ENCODE results near the gene HCN3.
A peak's percentile ranks its signal among the peaks of the same experiment; 100 is the strongest.

Gene HCN3

DNA sequence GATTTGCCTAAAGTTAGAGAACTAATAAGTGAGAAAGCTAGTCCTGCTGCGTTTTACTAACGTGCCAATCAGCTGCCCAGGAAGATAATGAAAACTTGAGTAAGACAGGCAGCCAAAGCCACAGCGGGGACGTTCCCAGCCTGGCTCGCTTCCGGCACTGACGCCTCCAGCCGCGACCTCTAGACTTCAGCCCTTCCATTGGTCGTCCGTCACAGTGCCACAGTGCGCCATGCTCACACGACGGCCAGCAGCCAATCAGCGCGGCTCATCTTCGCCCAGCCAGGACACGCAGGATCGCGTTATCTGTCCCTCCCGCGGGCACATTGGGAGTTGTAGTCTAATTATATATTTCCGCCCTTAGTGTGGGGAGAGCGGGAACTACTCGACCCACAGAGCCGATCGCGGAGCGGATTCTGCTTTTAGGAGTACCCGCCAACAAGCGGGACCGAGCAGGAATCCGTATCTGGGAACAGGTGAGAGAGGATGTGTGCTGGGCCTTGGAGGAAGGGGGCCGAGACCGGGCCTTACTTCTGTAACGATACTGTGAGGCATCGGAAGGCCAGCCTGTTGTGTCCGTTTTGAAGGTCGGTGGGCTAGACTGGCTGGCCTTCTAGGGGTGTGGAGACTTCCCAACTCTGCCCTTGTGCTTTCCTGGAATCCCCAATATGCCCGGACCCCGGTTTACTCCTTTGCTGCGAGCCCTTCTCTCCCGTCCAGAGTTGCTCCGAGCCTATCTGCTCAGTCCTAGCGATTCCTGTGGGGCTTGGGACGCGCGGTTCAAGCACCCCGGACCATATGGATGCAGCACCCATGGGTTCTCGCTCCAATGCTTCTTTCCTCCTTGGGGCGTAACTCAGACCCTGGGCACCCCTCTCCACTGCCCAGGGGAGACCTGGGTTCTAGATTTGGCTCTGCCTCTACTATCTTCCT is 31.5 kb downstream of the HCN3 start, which contains the start of gene FDPS (continued):
- TF ChIP-seq ZBTB17 (tag by site-specific recombination; IDR thresholded peaks at IDR 0.05) (peak; percentile 100), TRIM28 (IDR thresholded peaks at IDR 0.05; ENCODE audit: borderline replicate concordance, low read length) (peak; percentile 69; the same call in 1 of the 2 replicates), ZNF510 (tag by site-specific recombination; IDR thresholded peaks at IDR 0.05; ENCODE audit: insufficient replicate concordance) (no peak), SCRT2 (tag by site-specific recombination; IDR thresholded peaks at IDR 0.05) (peak; percentile 72), ZIC2 (tag by site-specific recombination; IDR thresholded peaks at IDR 0.05) (peak; percentile 79), ZFHX2 (tag by site-specific recombination; conservative IDR thresholded peaks at IDR 0.05) (peak; percentile 75), YY1 (tag by site-specific recombination; IDR thresholded peaks at IDR 0.05) (0 out of 2 replicates have a peak, but pooled peaks have one; percentile 39), SP2 (tag by site-specific recombination; IDR thresholded peaks at IDR 0.05) (peak; percentile 99), OSR2 (tag by site-specific recombination; IDR thresholded peaks at IDR 0.05) (no peak), BCL11B (tag by site-specific recombination; IDR thresholded peaks at IDR 0.05; ENCODE audit: low read depth) (peak; percentile 49; the same call in 1 of the 2 replicates), ZNF626 (tag by site-specific recombination; IDR thresholded peaks at IDR 0.05) (no peak), ZNF624 (tag by site-specific recombination; IDR thresholded peaks at IDR 0.05) (no peak), ZNF423 (tag by site-specific recombination; IDR thresholded peaks at IDR 0.05) (peak; percentile 60; the same call in 1 of the 2 replicates), ZNF174 (tag by site-specific recombination; IDR thresholded peaks at IDR 0.05) (no peak), ZNF48 (tag by site-specific recombination; IDR thresholded peaks at IDR 0.05) (no peak), ZNF10 (tag by site-specific recombination; IDR thresholded peaks at IDR 0.05) (no peak)
- TF ChIP-seq, protein P1, sequence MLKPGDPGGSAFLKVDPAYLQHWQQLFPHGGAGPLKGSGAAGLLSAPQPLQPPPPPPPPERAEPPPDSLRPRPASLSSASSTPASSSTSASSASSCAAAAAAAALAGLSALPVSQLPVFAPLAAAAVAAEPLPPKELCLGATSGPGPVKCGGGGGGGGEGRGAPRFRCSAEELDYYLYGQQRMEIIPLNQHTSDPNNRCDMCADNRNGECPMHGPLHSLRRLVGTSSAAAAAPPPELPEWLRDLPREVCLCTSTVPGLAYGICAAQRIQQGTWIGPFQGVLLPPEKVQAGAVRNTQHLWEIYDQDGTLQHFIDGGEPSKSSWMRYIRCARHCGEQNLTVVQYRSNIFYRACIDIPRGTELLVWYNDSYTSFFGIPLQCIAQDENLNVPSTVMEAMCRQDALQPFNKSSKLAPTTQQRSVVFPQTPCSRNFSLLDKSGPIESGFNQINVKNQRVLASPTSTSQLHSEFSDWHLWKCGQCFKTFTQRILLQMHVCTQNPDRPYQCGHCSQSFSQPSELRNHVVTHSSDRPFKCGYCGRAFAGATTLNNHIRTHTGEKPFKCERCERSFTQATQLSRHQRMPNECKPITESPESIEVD (tag by site-specific recombination; IDR thresholded peaks at IDR 0.05) = no peak; the same call in 1 of the 2 replicates
- TF ChIP-seq, protein P2, sequence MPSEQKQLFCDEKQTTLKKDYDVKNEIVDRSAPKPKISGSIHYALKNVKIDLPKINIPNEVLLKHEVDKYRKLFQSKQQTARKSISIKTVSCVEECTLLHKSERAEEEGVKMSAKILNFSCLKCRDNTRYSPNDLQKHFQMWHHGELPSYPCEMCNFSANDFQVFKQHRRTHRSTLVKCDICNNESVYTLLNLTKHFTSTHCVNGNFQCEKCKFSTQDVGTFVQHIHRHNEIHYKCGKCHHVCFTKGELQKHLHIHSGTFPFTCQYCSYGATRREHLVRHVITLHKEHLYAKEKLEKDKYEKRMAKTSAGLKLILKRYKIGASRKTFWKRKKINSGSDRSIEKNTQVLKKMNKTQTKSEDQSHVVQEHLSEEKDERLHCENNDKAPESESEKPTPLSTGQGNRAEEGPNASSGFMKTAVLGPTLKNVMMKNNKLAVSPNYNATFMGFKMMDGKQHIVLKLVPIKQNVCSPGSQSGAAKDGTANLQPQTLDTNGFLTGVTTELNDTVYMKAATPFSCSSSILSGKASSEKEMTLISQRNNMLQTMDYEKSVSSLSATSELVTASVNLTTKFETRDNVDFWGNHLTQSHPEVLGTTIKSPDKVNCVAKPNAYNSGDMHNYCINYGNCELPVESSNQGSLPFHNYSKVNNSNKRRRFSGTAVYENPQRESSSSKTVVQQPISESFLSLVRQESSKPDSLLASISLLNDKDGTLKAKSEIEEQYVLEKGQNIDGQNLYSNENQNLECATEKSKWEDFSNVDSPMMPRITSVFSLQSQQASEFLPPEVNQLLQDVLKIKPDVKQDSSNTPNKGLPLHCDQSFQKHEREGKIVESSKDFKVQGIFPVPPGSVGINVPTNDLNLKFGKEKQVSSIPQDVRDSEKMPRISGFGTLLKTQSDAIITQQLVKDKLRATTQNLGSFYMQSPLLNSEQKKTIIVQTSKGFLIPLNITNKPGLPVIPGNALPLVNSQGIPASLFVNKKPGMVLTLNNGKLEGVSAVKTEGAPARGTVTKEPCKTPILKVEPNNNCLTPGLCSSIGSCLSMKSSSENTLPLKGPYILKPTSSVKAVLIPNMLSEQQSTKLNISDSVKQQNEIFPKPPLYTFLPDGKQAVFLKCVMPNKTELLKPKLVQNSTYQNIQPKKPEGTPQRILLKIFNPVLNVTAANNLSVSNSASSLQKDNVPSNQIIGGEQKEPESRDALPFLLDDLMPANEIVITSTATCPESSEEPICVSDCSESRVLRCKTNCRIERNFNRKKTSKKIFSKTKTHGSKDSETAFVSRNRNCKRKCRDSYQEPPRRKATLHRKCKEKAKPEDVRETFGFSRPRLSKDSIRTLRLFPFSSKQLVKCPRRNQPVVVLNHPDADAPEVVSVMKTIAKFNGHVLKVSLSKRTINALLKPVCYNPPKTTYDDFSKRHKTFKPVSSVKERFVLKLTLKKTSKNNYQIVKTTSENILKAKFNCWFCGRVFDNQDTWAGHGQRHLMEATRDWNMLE (tag by site-specific recombination; conservative IDR thresholded peaks at IDR 0.05; ENCODE audit: low read depth) = peak; percentile 40; the same call in 1 of the 2 replicates
- TF ChIP-seq, protein P3, sequence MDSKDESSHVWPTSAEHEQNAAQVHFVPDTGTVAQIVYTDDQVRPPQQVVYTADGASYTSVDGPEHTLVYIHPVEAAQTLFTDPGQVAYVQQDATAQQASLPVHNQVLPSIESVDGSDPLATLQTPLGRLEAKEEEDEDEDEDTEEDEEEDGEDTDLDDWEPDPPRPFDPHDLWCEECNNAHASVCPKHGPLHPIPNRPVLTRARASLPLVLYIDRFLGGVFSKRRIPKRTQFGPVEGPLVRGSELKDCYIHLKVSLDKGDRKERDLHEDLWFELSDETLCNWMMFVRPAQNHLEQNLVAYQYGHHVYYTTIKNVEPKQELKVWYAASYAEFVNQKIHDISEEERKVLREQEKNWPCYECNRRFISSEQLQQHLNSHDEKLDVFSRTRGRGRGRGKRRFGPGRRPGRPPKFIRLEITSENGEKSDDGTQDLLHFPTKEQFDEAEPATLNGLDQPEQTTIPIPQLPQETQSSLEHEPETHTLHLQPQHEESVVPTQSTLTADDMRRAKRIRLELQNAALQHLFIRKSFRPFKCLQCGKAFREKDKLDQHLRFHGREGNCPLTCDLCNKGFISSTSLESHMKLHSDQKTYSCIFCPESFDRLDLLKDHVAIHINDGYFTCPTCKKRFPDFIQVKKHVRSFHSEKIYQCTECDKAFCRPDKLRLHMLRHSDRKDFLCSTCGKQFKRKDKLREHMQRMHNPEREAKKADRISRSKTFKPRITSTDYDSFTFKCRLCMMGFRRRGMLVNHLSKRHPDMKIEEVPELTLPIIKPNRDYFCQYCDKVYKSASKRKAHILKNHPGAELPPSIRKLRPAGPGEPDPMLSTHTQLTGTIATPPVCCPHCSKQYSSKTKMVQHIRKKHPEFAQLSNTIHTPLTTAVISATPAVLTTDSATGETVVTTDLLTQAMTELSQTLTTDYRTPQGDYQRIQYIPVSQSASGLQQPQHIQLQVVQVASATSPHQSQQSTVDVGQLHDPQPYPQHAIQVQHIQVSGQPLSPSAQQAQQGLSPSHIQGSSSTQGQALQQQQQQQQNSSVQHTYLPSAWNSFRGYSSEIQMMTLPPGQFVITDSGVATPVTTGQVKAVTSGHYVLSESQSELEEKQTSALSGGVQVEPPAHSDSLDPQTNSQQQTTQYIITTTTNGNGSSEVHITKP (tag by site-specific recombination; IDR thresholded peaks at IDR 0.05) = no peak
- TF ChIP-seq, protein P4, sequence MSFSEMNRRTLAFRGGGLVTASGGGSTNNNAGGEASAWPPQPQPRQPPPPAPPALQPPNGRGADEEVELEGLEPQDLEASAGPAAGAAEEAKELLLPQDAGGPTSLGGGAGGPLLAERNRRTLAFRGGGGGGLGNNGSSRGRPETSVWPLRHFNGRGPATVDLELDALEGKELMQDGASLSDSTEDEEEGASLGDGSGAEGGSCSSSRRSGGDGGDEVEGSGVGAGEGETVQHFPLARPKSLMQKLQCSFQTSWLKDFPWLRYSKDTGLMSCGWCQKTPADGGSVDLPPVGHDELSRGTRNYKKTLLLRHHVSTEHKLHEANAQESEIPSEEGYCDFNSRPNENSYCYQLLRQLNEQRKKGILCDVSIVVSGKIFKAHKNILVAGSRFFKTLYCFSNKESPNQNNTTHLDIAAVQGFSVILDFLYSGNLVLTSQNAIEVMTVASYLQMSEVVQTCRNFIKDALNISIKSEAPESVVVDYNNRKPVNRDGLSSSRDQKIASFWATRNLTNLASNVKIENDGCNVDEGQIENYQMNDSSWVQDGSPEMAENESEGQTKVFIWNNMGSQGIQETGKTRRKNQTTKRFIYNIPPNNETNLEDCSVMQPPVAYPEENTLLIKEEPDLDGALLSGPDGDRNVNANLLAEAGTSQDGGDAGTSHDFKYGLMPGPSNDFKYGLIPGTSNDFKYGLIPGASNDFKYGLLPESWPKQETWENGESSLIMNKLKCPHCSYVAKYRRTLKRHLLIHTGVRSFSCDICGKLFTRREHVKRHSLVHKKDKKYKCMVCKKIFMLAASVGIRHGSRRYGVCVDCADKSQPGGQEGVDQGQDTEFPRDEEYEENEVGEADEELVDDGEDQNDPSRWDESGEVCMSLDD (tag by site-specific recombination; IDR thresholded peaks at IDR 0.05) = 0 out of 2 replicates have a peak, but pooled peaks have one; percentile 57
- TF ChIP-seq, protein P5, sequence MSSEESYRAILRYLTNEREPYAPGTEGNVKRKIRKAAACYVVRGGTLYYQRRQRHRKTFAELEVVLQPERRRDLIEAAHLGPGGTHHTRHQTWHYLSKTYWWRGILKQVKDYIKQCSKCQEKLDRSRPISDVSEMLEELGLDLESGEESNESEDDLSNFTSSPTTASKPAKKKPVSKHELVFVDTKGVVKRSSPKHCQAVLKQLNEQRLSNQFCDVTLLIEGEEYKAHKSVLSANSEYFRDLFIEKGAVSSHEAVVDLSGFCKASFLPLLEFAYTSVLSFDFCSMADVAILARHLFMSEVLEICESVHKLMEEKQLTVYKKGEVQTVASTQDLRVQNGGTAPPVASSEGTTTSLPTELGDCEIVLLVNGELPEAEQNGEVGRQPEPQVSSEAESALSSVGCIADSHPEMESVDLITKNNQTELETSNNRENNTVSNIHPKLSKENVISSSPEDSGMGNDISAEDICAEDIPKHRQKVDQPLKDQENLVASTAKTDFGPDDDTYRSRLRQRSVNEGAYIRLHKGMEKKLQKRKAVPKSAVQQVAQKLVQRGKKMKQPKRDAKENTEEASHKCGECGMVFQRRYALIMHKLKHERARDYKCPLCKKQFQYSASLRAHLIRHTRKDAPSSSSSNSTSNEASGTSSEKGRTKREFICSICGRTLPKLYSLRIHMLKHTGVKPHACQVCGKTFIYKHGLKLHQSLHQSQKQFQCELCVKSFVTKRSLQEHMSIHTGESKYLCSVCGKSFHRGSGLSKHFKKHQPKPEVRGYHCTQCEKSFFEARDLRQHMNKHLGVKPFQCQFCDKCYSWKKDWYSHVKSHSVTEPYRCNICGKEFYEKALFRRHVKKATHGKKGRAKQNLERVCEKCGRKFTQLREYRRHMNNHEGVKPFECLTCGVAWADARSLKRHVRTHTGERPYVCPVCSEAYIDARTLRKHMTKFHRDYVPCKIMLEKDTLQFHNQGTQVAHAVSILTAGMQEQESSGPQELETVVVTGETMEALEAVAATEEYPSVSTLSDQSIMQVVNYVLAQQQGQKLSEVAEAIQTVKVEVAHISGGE (tag by site-specific recombination; conservative IDR thresholded peaks at IDR 0.05; ENCODE audit: low read depth) = peak; percentile 67

All from HEK293 (cell line).